Keratinocyte (primary cell): ENCODE data around the gene HABP4.

Source experiments
- EZH2 ChIP-seq: IDR thresholded peaks from one replicate; pipeline ENCODE4 v1.6.1; 2012; ENCODE audit warnings: inconsistent platforms, mild to moderate bottlenecking, low read length, moderate library complexity
- TF ChIP-seq, protein P1 (sequence below), 3 experiments: IDR thresholded peaks in 1 of 3; conservative IDR thresholded peaks in 1 of 3; optimal IDR thresholded peaks in 1 of 3; 2 replicates in 2 of 3; 3 replicates in 1 of 3; pipeline versions ENCODE3 to v1.5.1; 2011; ENCODE audit warnings: low read length in 3 of 3, mild to moderate bottlenecking in 3 of 3, moderate library complexity in 2 of 3, control low read depth in 1 of 3, inconsistent platforms in 1 of 3; ENCODE audit not compliant: insufficient read depth in 2 of 3; ENCODE audit errors: extremely low read depth in 1 of 3

DNA sequence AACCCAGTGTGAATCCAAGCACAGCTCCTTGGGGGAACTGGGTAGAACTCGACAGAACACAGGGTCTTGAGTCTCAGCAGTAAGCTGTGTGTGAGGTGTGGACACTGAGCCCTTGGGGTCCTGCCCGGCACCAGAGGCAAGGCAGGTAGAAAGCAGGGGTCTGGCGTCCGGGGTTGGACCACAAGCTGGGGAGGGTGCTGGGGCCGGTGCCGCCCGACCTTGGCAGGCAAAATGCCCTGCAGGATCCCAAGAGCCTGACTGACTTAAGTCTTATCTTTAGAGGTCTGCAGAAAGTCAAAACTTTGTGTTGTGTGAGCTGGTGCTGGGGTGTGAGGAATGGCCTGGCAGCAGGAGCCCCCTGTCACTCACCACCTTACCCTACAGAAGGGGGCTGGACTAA lies 49.3 kb downstream of the HABP4 start:
- TF ChIP-seq, protein P1, sequence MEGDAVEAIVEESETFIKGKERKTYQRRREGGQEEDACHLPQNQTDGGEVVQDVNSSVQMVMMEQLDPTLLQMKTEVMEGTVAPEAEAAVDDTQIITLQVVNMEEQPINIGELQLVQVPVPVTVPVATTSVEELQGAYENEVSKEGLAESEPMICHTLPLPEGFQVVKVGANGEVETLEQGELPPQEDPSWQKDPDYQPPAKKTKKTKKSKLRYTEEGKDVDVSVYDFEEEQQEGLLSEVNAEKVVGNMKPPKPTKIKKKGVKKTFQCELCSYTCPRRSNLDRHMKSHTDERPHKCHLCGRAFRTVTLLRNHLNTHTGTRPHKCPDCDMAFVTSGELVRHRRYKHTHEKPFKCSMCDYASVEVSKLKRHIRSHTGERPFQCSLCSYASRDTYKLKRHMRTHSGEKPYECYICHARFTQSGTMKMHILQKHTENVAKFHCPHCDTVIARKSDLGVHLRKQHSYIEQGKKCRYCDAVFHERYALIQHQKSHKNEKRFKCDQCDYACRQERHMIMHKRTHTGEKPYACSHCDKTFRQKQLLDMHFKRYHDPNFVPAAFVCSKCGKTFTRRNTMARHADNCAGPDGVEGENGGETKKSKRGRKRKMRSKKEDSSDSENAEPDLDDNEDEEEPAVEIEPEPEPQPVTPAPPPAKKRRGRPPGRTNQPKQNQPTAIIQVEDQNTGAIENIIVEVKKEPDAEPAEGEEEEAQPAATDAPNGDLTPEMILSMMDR (optimal IDR thresholded peaks at IDR 0.05 in 1 of 3, IDR thresholded peaks at IDR 0.05 in 1 of 3, conservative IDR thresholded peaks at IDR 0.05 in 1 of 3; ENCODE audit: extremely low read depth in 1 of 3, insufficient read depth in 2 of 3, low read length in 3 of 3): no peak
- TF ChIP-seq EZH2: no peak
